MCF 10A (cell line): ENCODE results near the gene TNFRSF12A. TPM values are rescaled to one million over a fixed set of nuclear protein-coding genes. Genes with fewer than 3 reads are reported as not detected.

Experiments
- BruUV-seq: library from RNA; stranded (reverse); fragments of 400-500 nt; replicated peaks from 2 replicates; lab custom pipeline; 2021; lab: Mats Ljungman, UMichigan
- CTCF ChIA-PET: fragments of 300-600 bp; sonication (Branson Sonifier 250); formaldehyde crosslinking; extraction: SDS; loops from one replicate; lab custom pipeline; 2021; ENCODE audit warnings: antibody characterized with exemption, inconsistent platforms; lab: Yijun Ruan, JAX
- POLR2A ChIA-PET: fragments of 300-600, 350-650 bp; sonication (Branson Sonifier 250); formaldehyde crosslinking; extraction: SDS; loops from one replicate; lab custom pipeline; 2020; ENCODE audit warnings: antibody characterized with exemption, inconsistent platforms; lab: Yijun Ruan, JAX
- DNase-seq: peaks from one replicate; pipeline ENCODE4 v3.0.0-alpha.2; 2018; ENCODE audit not compliant: unreplicated experiment
- H3K27ac Mint-ChIP-seq: one replicate; pipeline ENCODE4 v1.8.0; 2022; ENCODE audit warnings: mild to moderate bottlenecking, low read depth, mixed read lengths; ENCODE audit not compliant: unreplicated experiment
- H3K27me3 Mint-ChIP-seq: one replicate; pipeline ENCODE4 v1.8.0; 2022; ENCODE audit warnings: mixed read lengths; ENCODE audit not compliant: insufficient read depth, unreplicated experiment
- H3K36me3 Mint-ChIP-seq: one replicate; pipeline ENCODE4 v1.8.0; 2022; ENCODE audit warnings: mild to moderate bottlenecking, moderate library complexity, mixed read lengths; ENCODE audit not compliant: insufficient read depth, unreplicated experiment
- H3K4me1 Mint-ChIP-seq: one replicate; pipeline ENCODE4 v1.8.0; 2022; ENCODE audit warnings: mixed read lengths; ENCODE audit not compliant: insufficient read depth, unreplicated experiment
- H3K4me3 Mint-ChIP-seq: one replicate; pipeline ENCODE4 v1.8.0; 2022; ENCODE audit warnings: mild to moderate bottlenecking, moderate library complexity, mixed read lengths; ENCODE audit not compliant: unreplicated experiment
- H3K9me3 Mint-ChIP-seq: one replicate; pipeline ENCODE4 v1.8.0; 2022; ENCODE audit warnings: mixed read lengths; ENCODE audit not compliant: unreplicated experiment
- intact Hi-C: fragments of 100-400 bp; cut with micrococcal nuclease; formaldehyde crosslinking; loops from 2 replicates; pipeline ENCODE4 v1.14.1; 2022
- total RNA-seq: library from RNA; stranded (reverse); gene quantifications from 2 replicates; pipeline ENCODE4 v1.2.3, GENCODE V29; 2022
- TF ChIP-seq, protein P1 (sequence below): fragments of 200-600 bp; IDR thresholded peaks from one replicate; pipeline ENCODE4 v1.8.0; 2022; ENCODE audit warnings: antibody characterized with exemption, mild to moderate bottlenecking; ENCODE audit not compliant: unreplicated experiment

TNFRSF12A gene
- total RNA-seq, 1 experiment from 2014 or later, result 641 TPM

- H3K36me3 Mint-ChIP-seq, result no peaks in the 10 kb centered on the region
- H3K27ac Mint-ChIP-seq, result no peak overlapping the region
- H3K4me1 Mint-ChIP-seq, result no peaks in the 10 kb centered on the region
- H3K9me3 Mint-ChIP-seq, result no peaks in the 10 kb centered on the region
- no peak for DNase-seq
- TF ChIP-seq, protein P1, sequence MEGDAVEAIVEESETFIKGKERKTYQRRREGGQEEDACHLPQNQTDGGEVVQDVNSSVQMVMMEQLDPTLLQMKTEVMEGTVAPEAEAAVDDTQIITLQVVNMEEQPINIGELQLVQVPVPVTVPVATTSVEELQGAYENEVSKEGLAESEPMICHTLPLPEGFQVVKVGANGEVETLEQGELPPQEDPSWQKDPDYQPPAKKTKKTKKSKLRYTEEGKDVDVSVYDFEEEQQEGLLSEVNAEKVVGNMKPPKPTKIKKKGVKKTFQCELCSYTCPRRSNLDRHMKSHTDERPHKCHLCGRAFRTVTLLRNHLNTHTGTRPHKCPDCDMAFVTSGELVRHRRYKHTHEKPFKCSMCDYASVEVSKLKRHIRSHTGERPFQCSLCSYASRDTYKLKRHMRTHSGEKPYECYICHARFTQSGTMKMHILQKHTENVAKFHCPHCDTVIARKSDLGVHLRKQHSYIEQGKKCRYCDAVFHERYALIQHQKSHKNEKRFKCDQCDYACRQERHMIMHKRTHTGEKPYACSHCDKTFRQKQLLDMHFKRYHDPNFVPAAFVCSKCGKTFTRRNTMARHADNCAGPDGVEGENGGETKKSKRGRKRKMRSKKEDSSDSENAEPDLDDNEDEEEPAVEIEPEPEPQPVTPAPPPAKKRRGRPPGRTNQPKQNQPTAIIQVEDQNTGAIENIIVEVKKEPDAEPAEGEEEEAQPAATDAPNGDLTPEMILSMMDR, result no peak
- H3K27me3 Mint-ChIP-seq, result no peaks in the 10 kb centered on the region
- no peak overlapping the region for H3K4me3 Mint-ChIP-seq
- ChIA-PET CTCF (interaction anchor here (0.9 to 9.6 kb wide), 2 partner anchors 27 to 57 kb away, joined by 4 to 121 read pairs; no protein-coding TSS in a partner anchor), POLR2A (interaction anchor here (1.7 kb wide), 1 partner anchor 89 kb away, joined by 3 read pairs; the partner anchor contains the start of gene FLYWCH1)
- no TSS peak for BruUV-seq
- intact Hi-C loops, result no loop called here
Observed at GRCh38 chr16:3001316-3001715, 18.9 kb upstream of the TNFRSF12A start.

- no peaks in the 10 kb centered on the region for H3K9me3 Mint-ChIP-seq
- peak overlapping the region; percentile 60 for H3K4me3 Mint-ChIP-seq
- TF ChIP-seq, protein P1, result peak; percentile 33
- intact Hi-C loops, result loop anchor here (1.0 kb wide), 2 partner anchors 17 to 25 kb away; partner anchors contain the start of gene TNFRSF12A
- no peaks in the 10 kb centered on the region for H3K36me3 Mint-ChIP-seq
- H3K27ac Mint-ChIP-seq, result no peak overlapping the region
- BruUV-seq, result no TSS peak
- ChIA-PET CTCF (interaction anchor here (0.6 to 9.6 kb wide), 14 partner anchors 10 to 786 kb away, joined by 3 to 121 read pairs (median 4); partner anchors contain the start of gene TNFRSF12A), POLR2A (interaction anchor here (0.7 to 2.2 kb wide), 12 partner anchors 12 to 957 kb away, joined by 3 to 41 read pairs (median 4); partner anchors contain the start of genes FLYWCH1, FLYWCH2, HCFC1R1 and THOC6)
- peak; percentile 99 for DNase-seq
- no peaks in the 10 kb centered on the region for H3K27me3 Mint-ChIP-seq
- H3K4me1 Mint-ChIP-seq, result no peaks in the 10 kb centered on the region
Observed at GRCh38 chr16:3003582-3004270, 16.4 kb upstream of the TNFRSF12A start.

- TF ChIP-seq, protein P1, result no peak
- no peak for DNase-seq
- no TSS peak for BruUV-seq
- intact Hi-C loops, result loop anchor here (1.0 kb wide), 1 partner anchor 16 kb away; the partner anchor contains the start of gene TNFRSF12A
- H3K4me3 Mint-ChIP-seq, result peak overlapping the region; percentile 61
- no peaks in the 10 kb centered on the region for H3K27me3 Mint-ChIP-seq
- no peaks in the 10 kb centered on the region for H3K4me1 Mint-ChIP-seq
- CTCF ChIA-PET, result interaction anchor here (0.5 to 9.6 kb wide), 15 partner anchors 10 to 786 kb away, joined by 3 to 121 read pairs (median 3); partner anchors contain the start of gene TNFRSF12A
- POLR2A ChIA-PET, result interaction anchor here (0.7 to 2.2 kb wide), 12 partner anchors 13 to 958 kb away, joined by 3 to 41 read pairs (median 4); partner anchors contain the start of genes FLYWCH1, FLYWCH2, HCFC1R1 and THOC6
- H3K36me3 Mint-ChIP-seq, result no peaks in the 10 kb centered on the region
- H3K27ac Mint-ChIP-seq, result no peak overlapping the region
- no peaks in the 10 kb centered on the region for H3K9me3 Mint-ChIP-seq
Observed at GRCh38 chr16:3004319-3004718, 15.8 kb upstream of the TNFRSF12A start.

DNA sequence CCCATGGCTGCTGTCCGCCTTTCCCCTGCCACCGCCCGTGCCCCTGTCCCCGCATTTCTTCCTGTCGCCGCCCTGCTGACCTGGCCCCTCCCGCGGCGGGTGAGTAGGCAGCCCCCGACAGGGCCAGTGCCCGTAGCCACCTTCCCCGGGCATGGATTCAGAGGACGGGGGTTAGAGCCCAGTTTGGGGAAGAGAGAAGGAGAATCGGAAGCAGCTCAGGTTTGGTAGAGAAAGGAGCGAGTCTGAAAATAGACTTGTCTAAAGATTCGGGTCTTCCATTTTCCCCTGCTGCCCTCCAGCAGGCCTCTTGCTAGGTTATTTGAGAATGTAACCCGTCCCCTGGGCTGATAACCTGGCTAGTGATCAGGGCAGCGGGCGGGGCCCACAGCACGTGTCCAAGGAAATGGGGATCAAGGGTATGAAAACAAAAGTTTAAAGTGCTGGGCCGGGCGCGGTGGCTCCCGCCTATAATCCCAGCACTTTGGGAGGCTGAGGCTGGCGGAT lies 15.3 kb upstream of the TNFRSF12A start:
- no peak for DNase-seq
- ChIA-PET CTCF (interaction anchor here (0.5 to 9.6 kb wide), 3 partner anchors 16 to 710 kb away, joined by 3 to 121 read pairs (median 28); partner anchors contain the start of gene TNFRSF12A), POLR2A (interaction anchor here (1.1 to 2.2 kb wide), 4 partner anchors 16 to 120 kb away, joined by 3 to 41 read pairs (median 4); partner anchors contain the start of genes FLYWCH1 and TNFRSF12A)
- intact Hi-C loops, result loop anchor here (1.0 kb wide), 1 partner anchor 15 kb away; the partner anchor contains the start of gene TNFRSF12A
- H3K36me3 Mint-ChIP-seq, result no peaks in the 10 kb centered on the region
- no TSS peak for BruUV-seq
- TF ChIP-seq, protein P1, result no peak
- H3K4me1 Mint-ChIP-seq, result no peaks in the 10 kb centered on the region
- peak overlapping the region; percentile 61 for H3K4me3 Mint-ChIP-seq
- H3K27me3 Mint-ChIP-seq, result no peaks in the 10 kb centered on the region
- no peaks in the 10 kb centered on the region for H3K9me3 Mint-ChIP-seq
- no peak overlapping the region for H3K27ac Mint-ChIP-seq
